HepG2 (cell line): ENCODE results near the gene ACAP3. TPM values are rescaled to one million over a fixed set of nuclear protein-coding genes. Genes with fewer than 3 reads are reported as not detected.
A peak's percentile ranks its signal among the peaks of the same experiment; 100 is the strongest.

ENCODE experiments used
- ARNT2 ChIP-seq: sonication (generic); formaldehyde crosslinking; IDR thresholded peaks from 2 replicates; pipeline ENCODE4 v1.8.0; 2022; ENCODE audit warnings: mild to moderate bottlenecking, low read depth, missing genetic modification reagents, moderate library complexity
- CBX5 ChIP-seq: sonication (generic); formaldehyde crosslinking; IDR thresholded peaks from 2 replicates; pipeline ENCODE4 v1.4.0; 2020; ENCODE audit warnings: missing genetic modification reagents, borderline replicate concordance
- EED ChIP-seq: sonication (generic); formaldehyde crosslinking; IDR thresholded peaks from 2 replicates; pipeline ENCODE4 v1.5.0; 2020; ENCODE audit warnings: mild to moderate bottlenecking, missing genetic modification reagents
- FOXA1 ChIP-seq, 2 experiments: fragments of 450-650 bp in 1 of 2; sonication (generic) in 1 of 2; formaldehyde crosslinking in 1 of 2; IDR thresholded peaks; 2 replicates each; pipeline versions ENCODE4 v1.4.0 to v1.6.1; 2016 to 2020; ENCODE audit warnings: missing genetic modification reagents in 1 of 2
- KLF16 ChIP-seq, 2 experiments: sonication (generic) in 1 of 2; formaldehyde crosslinking in 1 of 2; IDR thresholded peaks; 2 replicates each; pipeline versions ENCODE4 v1.6.1 to v1.8.0; 2016 to 2023; ENCODE audit warnings: missing genetic modification reagents in 2 of 2, missing compliant biosample characterization in 1 of 2
- MBD4 ChIP-seq: IDR thresholded peaks from 2 replicates; pipeline ENCODE4 v1.6.1; 2012; ENCODE audit warnings: low read length, inconsistent platforms, borderline replicate concordance
- PAWR ChIP-seq: sonication (generic); formaldehyde crosslinking; IDR thresholded peaks from 2 replicates; pipeline ENCODE4 v1.4.0; 2020; ENCODE audit warnings: missing genetic modification reagents, mild to moderate bottlenecking, borderline replicate concordance
- REXO4 ChIP-seq: sonication (generic); formaldehyde crosslinking; IDR thresholded peaks from 2 replicates; pipeline ENCODE4 v1.8.0; 2022; ENCODE audit warnings: missing genetic modification reagents, mild to moderate bottlenecking, borderline replicate concordance
- RXRA ChIP-seq: sonication (generic); formaldehyde crosslinking; IDR thresholded peaks from 2 replicates; pipeline ENCODE4 v1.5.1; 2020; ENCODE audit warnings: missing genetic modification reagents
- SATB2 ChIP-seq: sonication (generic); formaldehyde crosslinking; IDR thresholded peaks from 2 replicates; pipeline ENCODE4 v1.5.0; 2020; ENCODE audit warnings: missing genetic modification reagents
- SP2 ChIP-seq: sonication (generic); formaldehyde crosslinking; IDR thresholded peaks from 2 replicates; pipeline ENCODE4 v1.5.1; 2020; ENCODE audit warnings: mild to moderate bottlenecking, missing genetic modification reagents
- STAG1 ChIP-seq: sonication (generic); formaldehyde crosslinking; IDR thresholded peaks from 2 replicates; pipeline ENCODE4 v1.4.0; 2020; ENCODE audit warnings: missing genetic modification reagents
- STAT5B ChIP-seq: sonication (generic); formaldehyde crosslinking; IDR thresholded peaks from 2 replicates; pipeline ENCODE4 v1.4.0; 2020; ENCODE audit warnings: missing genetic modification reagents
- ZBTB20 ChIP-seq: sonication (generic); formaldehyde crosslinking; IDR thresholded peaks from 2 replicates; pipeline ENCODE4 v1.8.1; 2023; ENCODE audit warnings: missing genetic modification reagents, low read depth, mild to moderate bottlenecking, borderline replicate concordance
- ZNF263 ChIP-seq: sonication (generic); formaldehyde crosslinking; IDR thresholded peaks from 2 replicates; pipeline ENCODE4 v1.4.0; 2020; ENCODE audit warnings: missing genetic modification reagents
- polyA plus RNA-seq, 8 experiments: library from polyadenylated mRNA; depleted of rRNA in 3 of 8; stranded (reverse) in 7 of 8; unstranded in 1 of 8; fragments of >200 nt; fragmentation: Illumina TruSeq in 4 of 8; extraction: Trizol in 4 of 8; gene quantifications; 2 replicates each; pipeline versions ENCODE4 v1.2.1 to v1.2.3, GENCODE V29; 2011 to 2016; ENCODE audit warnings: low read depth in 4 of 8, missing spikeins in 1 of 8, mixed read lengths in 1 of 8; ENCODE audit not compliant: insufficient read depth in 1 of 8
- total RNA-seq, 5 experiments: library from RNA; depleted of rRNA; stranded (reverse); fragments of >200 nt; fragmentation: Illumina TruSeq; extraction: Trizol; gene quantifications; 2 replicates each; pipeline ENCODE4 v1.2.3, GENCODE V29; 2016; ENCODE audit warnings: low read depth in 1 of 5
- TF ChIP-seq, protein P1 (sequence below): sonication (generic); formaldehyde crosslinking; IDR thresholded peaks from 2 replicates; pipeline ENCODE4 v1.9.0; 2021; ENCODE audit warnings: missing genetic modification reagents, borderline replicate concordance
- TF ChIP-seq, protein P2 (sequence below): sonication (generic); formaldehyde crosslinking; IDR thresholded peaks from 2 replicates; pipeline ENCODE4 v1.4.0; 2020; ENCODE audit warnings: mild to moderate bottlenecking, missing genetic modification reagents, borderline replicate concordance
- TF ChIP-seq, protein P3 (sequence below): sonication (generic); formaldehyde crosslinking; IDR thresholded peaks from 2 replicates; pipeline ENCODE4 v1.9.0; 2022; ENCODE audit warnings: missing genetic modification reagents, mild to moderate bottlenecking, borderline replicate concordance
- TF ChIP-seq, protein P4 (sequence below): sonication (generic); formaldehyde crosslinking; IDR thresholded peaks from 2 replicates; pipeline ENCODE4 v1.4.0; 2020; ENCODE audit warnings: mild to moderate bottlenecking, low read depth, missing genetic modification reagents
- TF ChIP-seq, protein P5 (sequence below): sonication (generic); formaldehyde crosslinking; IDR thresholded peaks from 2 replicates; pipeline ENCODE4 v1.4.0; 2020; ENCODE audit warnings: missing genetic modification reagents

Gene ACAP3
- total and polyA plus RNA-seq, 2 of the 13 experiments (the other 11 are each of a cell fraction or from before 2014, with no cell fraction given), result 29.4 to 50.8 TPM

DNA sequence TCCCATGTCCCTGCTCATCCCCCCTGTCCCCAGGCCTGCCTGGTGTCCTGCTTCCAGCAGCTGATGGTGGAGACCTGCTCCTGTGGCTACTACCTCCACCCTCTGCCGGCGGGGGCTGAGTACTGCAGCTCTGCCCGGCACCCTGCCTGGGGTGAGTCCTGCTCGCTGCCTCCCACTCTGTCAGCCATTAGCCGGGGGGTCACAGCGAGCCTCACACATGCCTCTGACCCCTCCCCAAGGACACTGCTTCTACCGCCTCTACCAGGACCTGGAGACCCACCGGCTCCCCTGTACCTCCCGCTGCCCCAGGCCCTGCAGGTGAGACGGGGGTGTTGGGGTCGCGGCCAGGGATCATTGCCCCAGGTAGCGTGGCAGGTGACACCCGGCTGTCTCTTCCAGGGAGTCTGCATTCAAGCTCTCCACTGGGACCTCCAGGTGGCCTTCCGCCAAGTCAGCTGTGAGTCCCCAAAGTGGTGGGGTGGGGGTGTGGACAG is 17.4 kb downstream of the ACAP3 start (continued):
- TF ChIP-seq, protein P1, sequence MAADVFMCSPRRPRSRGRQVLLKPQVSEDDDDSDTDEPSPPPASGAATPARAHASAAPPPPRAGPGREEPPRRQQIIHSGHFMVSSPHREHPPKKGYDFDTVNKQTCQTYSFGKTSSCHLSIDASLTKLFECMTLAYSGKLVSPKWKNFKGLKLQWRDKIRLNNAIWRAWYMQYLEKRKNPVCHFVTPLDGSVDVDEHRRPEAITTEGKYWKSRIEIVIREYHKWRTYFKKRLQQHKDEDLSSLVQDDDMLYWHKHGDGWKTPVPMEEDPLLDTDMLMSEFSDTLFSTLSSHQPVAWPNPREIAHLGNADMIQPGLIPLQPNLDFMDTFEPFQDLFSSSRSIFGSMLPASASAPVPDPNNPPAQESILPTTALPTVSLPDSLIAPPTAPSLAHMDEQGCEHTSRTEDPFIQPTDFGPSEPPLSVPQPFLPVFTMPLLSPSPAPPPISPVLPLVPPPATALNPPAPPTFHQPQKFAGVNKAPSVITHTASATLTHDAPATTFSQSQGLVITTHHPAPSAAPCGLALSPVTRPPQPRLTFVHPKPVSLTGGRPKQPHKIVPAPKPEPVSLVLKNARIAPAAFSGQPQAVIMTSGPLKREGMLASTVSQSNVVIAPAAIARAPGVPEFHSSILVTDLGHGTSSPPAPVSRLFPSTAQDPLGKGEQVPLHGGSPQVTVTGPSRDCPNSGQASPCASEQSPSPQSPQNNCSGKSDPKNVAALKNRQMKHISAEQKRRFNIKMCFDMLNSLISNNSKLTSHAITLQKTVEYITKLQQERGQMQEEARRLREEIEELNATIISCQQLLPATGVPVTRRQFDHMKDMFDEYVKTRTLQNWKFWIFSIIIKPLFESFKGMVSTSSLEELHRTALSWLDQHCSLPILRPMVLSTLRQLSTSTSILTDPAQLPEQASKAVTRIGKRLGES (CRISPR knock-in tag), result no peak
- TF ChIP-seq REXO4 (CRISPR knock-in tag), result no peak
- TF ChIP-seq STAT5B (CRISPR knock-in tag), result no peak
- no peak for TF ChIP-seq KLF16 (CRISPR knock-in tag; IDR thresholded peaks at IDR 0.05)
- 0 out of 2 replicates have a peak, but pooled peaks have one; percentile 17 for TF ChIP-seq RXRA
- no peak for TF ChIP-seq ZNF263
- TF ChIP-seq ZBTB20 (CRISPR knock-in tag), result no peak
- peak; percentile 75 for TF ChIP-seq STAG1
- TF ChIP-seq PAWR (CRISPR knock-in tag), result no peak
- TF ChIP-seq EED (CRISPR knock-in tag), result no peak
- no peak for TF ChIP-seq SP2 (CRISPR knock-in tag)
- TF ChIP-seq, protein P2, sequence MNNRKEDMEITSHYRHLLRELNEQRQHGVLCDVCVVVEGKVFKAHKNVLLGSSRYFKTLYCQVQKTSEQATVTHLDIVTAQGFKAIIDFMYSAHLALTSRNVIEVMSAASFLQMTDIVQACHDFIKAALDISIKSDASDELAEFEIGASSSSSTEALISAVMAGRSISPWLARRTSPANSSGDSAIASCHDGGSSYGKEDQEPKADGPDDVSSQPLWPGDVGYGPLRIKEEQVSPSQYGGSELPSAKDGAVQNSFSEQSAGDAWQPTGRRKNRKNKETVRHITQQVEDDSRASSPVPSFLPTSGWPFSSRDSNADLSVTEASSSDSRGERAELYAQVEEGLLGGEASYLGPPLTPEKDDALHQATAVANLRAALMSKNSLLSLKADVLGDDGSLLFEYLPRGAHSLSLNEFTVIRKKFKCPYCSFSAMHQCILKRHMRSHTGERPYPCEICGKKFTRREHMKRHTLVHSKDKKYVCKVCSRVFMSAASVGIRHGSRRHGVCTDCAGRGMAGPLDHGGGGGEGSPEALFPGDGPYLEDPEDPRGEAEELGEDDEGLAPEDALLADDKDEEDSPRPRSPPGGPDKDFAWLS (CRISPR knock-in tag), result no peak
- TF ChIP-seq FOXA1 (IDR thresholded peaks at IDR 0.05), result no peak
- no peak for TF ChIP-seq FOXA1 (CRISPR knock-in tag; IDR thresholded peaks at IDR 0.05)
- TF ChIP-seq, protein P3, sequence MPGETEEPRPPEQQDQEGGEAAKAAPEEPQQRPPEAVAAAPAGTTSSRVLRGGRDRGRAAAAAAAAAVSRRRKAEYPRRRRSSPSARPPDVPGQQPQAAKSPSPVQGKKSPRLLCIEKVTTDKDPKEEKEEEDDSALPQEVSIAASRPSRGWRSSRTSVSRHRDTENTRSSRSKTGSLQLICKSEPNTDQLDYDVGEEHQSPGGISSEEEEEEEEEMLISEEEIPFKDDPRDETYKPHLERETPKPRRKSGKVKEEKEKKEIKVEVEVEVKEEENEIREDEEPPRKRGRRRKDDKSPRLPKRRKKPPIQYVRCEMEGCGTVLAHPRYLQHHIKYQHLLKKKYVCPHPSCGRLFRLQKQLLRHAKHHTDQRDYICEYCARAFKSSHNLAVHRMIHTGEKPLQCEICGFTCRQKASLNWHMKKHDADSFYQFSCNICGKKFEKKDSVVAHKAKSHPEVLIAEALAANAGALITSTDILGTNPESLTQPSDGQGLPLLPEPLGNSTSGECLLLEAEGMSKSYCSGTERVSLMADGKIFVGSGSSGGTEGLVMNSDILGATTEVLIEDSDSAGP, result no peak; the same call in 1 of the 2 replicates
- TF ChIP-seq, protein P4, sequence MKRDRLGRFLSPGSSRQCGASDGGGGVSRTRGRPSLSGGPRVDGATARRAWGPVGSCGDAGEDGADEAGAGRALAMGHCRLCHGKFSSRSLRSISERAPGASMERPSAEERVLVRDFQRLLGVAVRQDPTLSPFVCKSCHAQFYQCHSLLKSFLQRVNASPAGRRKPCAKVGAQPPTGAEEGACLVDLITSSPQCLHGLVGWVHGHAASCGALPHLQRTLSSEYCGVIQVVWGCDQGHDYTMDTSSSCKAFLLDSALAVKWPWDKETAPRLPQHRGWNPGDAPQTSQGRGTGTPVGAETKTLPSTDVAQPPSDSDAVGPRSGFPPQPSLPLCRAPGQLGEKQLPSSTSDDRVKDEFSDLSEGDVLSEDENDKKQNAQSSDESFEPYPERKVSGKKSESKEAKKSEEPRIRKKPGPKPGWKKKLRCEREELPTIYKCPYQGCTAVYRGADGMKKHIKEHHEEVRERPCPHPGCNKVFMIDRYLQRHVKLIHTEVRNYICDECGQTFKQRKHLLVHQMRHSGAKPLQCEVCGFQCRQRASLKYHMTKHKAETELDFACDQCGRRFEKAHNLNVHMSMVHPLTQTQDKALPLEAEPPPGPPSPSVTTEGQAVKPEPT (CRISPR knock-in tag), result no peak
- no peak for TF ChIP-seq CBX5 (CRISPR knock-in tag)
- TF ChIP-seq ARNT2 (CRISPR knock-in tag), result no peak
- TF ChIP-seq, protein P5, sequence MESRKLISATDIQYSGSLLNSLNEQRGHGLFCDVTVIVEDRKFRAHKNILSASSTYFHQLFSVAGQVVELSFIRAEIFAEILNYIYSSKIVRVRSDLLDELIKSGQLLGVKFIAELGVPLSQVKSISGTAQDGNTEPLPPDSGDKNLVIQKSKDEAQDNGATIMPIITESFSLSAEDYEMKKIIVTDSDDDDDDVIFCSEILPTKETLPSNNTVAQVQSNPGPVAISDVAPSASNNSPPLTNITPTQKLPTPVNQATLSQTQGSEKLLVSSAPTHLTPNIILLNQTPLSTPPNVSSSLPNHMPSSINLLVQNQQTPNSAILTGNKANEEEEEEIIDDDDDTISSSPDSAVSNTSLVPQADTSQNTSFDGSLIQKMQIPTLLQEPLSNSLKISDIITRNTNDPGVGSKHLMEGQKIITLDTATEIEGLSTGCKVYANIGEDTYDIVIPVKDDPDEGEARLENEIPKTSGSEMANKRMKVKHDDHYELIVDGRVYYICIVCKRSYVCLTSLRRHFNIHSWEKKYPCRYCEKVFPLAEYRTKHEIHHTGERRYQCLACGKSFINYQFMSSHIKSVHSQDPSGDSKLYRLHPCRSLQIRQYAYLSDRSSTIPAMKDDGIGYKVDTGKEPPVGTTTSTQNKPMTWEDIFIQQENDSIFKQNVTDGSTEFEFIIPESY (CRISPR knock-in tag), result no peak
- TF ChIP-seq SATB2 (CRISPR knock-in tag), result no peak
- TF ChIP-seq MBD4, result no peak
